Measurements from ENCODE around the gene SH3RF2. TPM values are rescaled to one million over a fixed set of nuclear protein-coding genes. Genes with fewer than 3 reads are reported as not detected.

SH3RF2 gene
- total RNA-seq, 1 donor from 2014 or later, result 0.36 TPM

DNA sequence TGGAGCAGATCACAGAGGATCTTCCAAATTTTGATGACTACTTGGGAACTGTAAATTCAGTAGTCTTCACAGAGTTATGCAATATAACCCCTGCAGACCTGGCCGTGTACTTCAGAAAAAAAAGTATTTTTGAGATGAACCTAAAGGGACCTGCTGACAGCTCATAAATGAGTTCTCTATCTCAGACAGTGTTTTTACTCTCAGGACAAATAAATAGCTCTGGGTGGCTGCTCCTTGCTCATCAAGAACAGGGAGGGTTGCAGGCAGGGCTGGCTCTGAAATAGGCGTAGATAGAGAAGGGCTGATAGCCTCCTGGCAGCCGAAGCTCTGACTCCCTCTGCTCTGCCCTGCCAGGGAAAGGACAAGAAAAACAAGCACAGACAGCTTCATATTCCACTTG, 104.1 kb downstream of the SH3RF2 start:
- Mint-ChIP-seq H3K36me3 (no peaks in the 10 kb centered on the region), H3K27me3 (ENCODE audit: insufficient read depth, low read depth) (no peaks in the 10 kb centered on the region), H3K4me3 (no peak overlapping the region), H3K27ac (no peak overlapping the region), H3K9me3 (no peaks in the 10 kb centered on the region), H3K4me1 (no peaks in the 10 kb centered on the region)
- H3K4me3 ChIP-seq, result no peak overlapping the region
- no peaks in the 10 kb centered on the region for H3K79me2 ChIP-seq (ENCODE audit: low read depth)
- H3K9me3 ChIP-seq (ENCODE audit: low read depth), result no peaks in the 10 kb centered on the region
- no peak overlapping the region for H2AFZ ChIP-seq (replicated peaks)
- H3K4me1 ChIP-seq, result no peaks in the 10 kb centered on the region
- DNase-seq (ENCODE audit: low spot score), result no peak
- TF ChIP-seq EZH2phosphoT487 (IDR thresholded peaks at IDR 0.05), result no peak
- no peak for TF ChIP-seq CTCF (IDR thresholded peaks at IDR 0.05)
- TF ChIP-seq EZH2 (IDR thresholded peaks at IDR 0.05), result no peak
- H3K4me2 ChIP-seq, result no peak overlapping the region
- H3K27ac ChIP-seq, result no peak overlapping the region
- H3K36me3 ChIP-seq, result no peaks in the 10 kb centered on the region
- H3K27me3 ChIP-seq, result no peaks in the 10 kb centered on the region
- H3F3A ChIP-seq (ENCODE audit: low read depth), result no peaks in the 10 kb centered on the region
- no peaks in the 10 kb centered on the region for H4K20me1 ChIP-seq (ENCODE audit: low read depth)
- H3K9ac ChIP-seq, result no peak overlapping the region

DNA sequence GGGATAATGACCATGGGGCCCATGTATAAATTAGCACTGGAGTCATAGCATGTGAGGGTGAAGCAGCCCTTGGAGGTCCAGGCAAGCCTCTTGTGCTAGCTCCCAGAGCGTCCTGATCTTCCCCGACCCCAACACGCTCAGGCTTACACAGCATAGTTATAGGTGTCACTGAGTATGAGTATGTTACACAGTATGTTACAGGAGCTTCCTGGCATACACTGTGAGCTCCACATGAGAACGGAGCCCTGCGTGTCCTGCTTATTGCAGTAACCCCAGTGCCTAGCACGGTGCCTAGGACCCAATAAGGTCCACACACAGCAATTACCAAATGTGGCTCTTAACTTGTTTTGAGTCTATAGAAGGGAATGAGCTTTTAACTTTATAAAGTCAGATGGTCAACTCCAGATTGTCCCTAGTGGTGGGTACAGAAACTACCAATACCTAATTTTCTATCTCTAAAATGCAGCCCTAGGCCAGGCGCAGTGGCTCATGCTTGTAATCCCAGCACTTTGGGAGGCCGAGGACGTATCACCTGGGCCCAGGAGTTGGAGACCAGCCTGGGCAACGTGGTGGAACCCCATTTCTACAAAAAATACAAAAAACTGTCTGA, 104.9 kb downstream of the SH3RF2 start:
- no peaks in the 10 kb centered on the region for H3K27me3 Mint-ChIP-seq (ENCODE audit: insufficient read depth, low read depth)
- no peak for DNase-seq (ENCODE audit: low spot score)
- Histone ChIP-seq H2AFZ (replicated peaks) (no peak overlapping the region), H3K27me3 (no peaks in the 10 kb centered on the region), H3K36me3 (no peaks in the 10 kb centered on the region), H3K79me2 (ENCODE audit: low read depth) (no peaks in the 10 kb centered on the region), H3K9me3 (ENCODE audit: low read depth) (no peaks in the 10 kb centered on the region), H4K20me1 (ENCODE audit: low read depth) (no peaks in the 10 kb centered on the region), H3F3A (ENCODE audit: low read depth) (no peaks in the 10 kb centered on the region), H3K9ac (no peak overlapping the region), H3K4me1 (no peaks in the 10 kb centered on the region), H3K27ac (no peak overlapping the region), H3K4me2 (no peak overlapping the region), H3K4me3 (no peak overlapping the region)
- TF ChIP-seq EZH2 (IDR thresholded peaks at IDR 0.05), result no peak
- TF ChIP-seq CTCF (IDR thresholded peaks at IDR 0.05), result peak; percentile 63
- TF ChIP-seq EZH2phosphoT487 (IDR thresholded peaks at IDR 0.05), result no peak
- H3K4me1 Mint-ChIP-seq, result no peaks in the 10 kb centered on the region
- H3K36me3 Mint-ChIP-seq, result no peaks in the 10 kb centered on the region
- H3K27ac Mint-ChIP-seq, result no peak overlapping the region
- no peak overlapping the region for H3K4me3 Mint-ChIP-seq
- H3K9me3 Mint-ChIP-seq, result no peaks in the 10 kb centered on the region

DNA sequence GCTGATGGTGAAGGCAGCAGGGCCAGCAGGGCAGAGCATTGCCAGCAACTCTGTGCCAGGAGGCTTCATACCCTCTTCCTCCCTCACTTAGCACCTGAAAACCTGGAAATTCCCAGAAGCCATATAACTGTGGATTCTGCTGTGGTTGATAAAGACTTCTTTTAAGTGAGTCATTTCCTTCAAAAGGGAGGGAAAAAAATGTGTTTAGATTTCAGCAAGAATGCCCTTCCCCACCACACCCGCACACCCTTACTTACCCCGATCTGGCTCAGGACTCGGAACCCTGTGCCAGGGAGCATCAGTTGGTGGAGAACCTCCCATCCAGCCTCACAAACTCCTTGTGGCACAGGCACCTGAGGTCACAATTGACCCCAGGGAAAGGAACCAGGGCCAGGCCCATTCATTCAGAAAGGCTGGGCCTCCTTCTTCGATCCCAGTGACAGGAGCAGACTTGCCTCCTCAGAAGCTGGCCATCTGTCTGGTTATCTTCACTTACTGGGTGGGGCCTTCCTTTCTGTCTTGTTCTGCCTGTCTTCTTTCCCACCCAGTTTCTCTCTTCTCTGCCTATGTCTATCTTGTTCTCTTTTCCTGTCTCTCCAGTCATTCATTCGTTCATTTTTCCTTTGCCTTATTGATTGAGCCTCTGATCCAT, 106.4 kb downstream of the SH3RF2 start:
- Histone ChIP-seq H3K36me3 (no peaks in the 10 kb centered on the region), H2AFZ (replicated peaks) (no peak overlapping the region)
- no peak overlapping the region for H3K4me3 Mint-ChIP-seq

More for the DNA sequence above, 106.4 kb downstream of the SH3RF2 start:
- Histone ChIP-seq H3K4me2 (no peak overlapping the region), H3K4me1 (no peaks in the 10 kb centered on the region), H3K9ac (no peak overlapping the region), H3K27ac (no peak overlapping the region), H3K79me2 (ENCODE audit: low read depth) (no peaks in the 10 kb centered on the region), H3K27me3 (no peaks in the 10 kb centered on the region), H3K9me3 (ENCODE audit: low read depth) (no peaks in the 10 kb centered on the region), H4K20me1 (ENCODE audit: low read depth) (no peaks in the 10 kb centered on the region), H3K4me3 (no peak overlapping the region), H3F3A (ENCODE audit: low read depth) (no peaks in the 10 kb centered on the region)
- Mint-ChIP-seq H3K4me1 (no peaks in the 10 kb centered on the region), H3K27ac (no peak overlapping the region), H3K27me3 (ENCODE audit: insufficient read depth, low read depth) (no peaks in the 10 kb centered on the region), H3K36me3 (no peaks in the 10 kb centered on the region), H3K9me3 (no peaks in the 10 kb centered on the region)
- no peak for TF ChIP-seq EZH2 (IDR thresholded peaks at IDR 0.05)
- no peak for TF ChIP-seq EZH2phosphoT487 (IDR thresholded peaks at IDR 0.05)
- TF ChIP-seq CTCF (IDR thresholded peaks at IDR 0.05), result no peak
- DNase-seq (ENCODE audit: low spot score), result no peak

Measured in neural progenitor cell (in vitro differentiated cells).